ENCODE measurements around the gene CHRDL1. TPM values are rescaled to one million over a fixed set of nuclear protein-coding genes. Genes with fewer than 3 reads are reported as not detected.

Gene CHRDL1
- total RNA-seq, 3 donors from 2014 or later = 9.0 to 101 (median 23.5) TPM

- TF ChIP-seq CTCF (IDR thresholded peaks at IDR 0.05) = no peak
- Histone ChIP-seq H3K4me1 (ENCODE audit: low read depth) (no peaks in the 10 kb centered on the region), H3K4me3 (no peak overlapping the region), H3K36me3 (ENCODE audit: low read depth) (no peaks in the 10 kb centered on the region), H3K9me3 (no peaks in the 10 kb centered on the region)
- no peak for ATAC-seq
- intact Hi-C loops (cut with DNase I, micrococcal nuclease) = no loop called here
- DNase-seq = no peak
Measured at GRCh38 chrX:110723844-110724243, 71.8 kb downstream of the CHRDL1 start.

- no peak for TF ChIP-seq CTCF (IDR thresholded peaks at IDR 0.05)
- H3K36me3 ChIP-seq (ENCODE audit: low read depth) = no peaks in the 10 kb centered on the region
- DNase-seq (no peak), ATAC-seq (no peak)
- H3K9me3 ChIP-seq = no peaks in the 10 kb centered on the region
- intact Hi-C loops (cut with DNase I, micrococcal nuclease) = no loop called here
- no peaks in the 10 kb centered on the region for H3K4me1 ChIP-seq (ENCODE audit: low read depth)
- no peak overlapping the region for H3K4me3 ChIP-seq
Measured at GRCh38 chrX:110722135-110722534, 73.5 kb downstream of the CHRDL1 start.

GRCh38 chrX:110713666-110714065 lies 82.0 kb downstream of the CHRDL1 start:
- Histone ChIP-seq H3K9me3 (no peaks in the 10 kb centered on the region), H3K36me3 (ENCODE audit: low read depth) (no peaks in the 10 kb centered on the region), H3K4me1 (ENCODE audit: low read depth) (no peaks in the 10 kb centered on the region), H3K4me3 (no peak overlapping the region)
- DNase-seq (no peak), ATAC-seq (no peak)
- no peak for TF ChIP-seq CTCF (IDR thresholded peaks at IDR 0.05)
- intact Hi-C loops (cut with DNase I, micrococcal nuclease) = no loop called here

GRCh38 chrX:110706446-110706845 lies 89.2 kb downstream of the CHRDL1 start:
- Histone ChIP-seq H3K9me3 (no peaks in the 10 kb centered on the region), H3K4me1 (ENCODE audit: low read depth) (no peaks in the 10 kb centered on the region), H3K4me3 (no peak overlapping the region), H3K36me3 (ENCODE audit: low read depth) (no peaks in the 10 kb centered on the region)
- TF ChIP-seq CTCF (IDR thresholded peaks at IDR 0.05) = no peak
- ATAC-seq (no peak), DNase-seq (no peak)
- intact Hi-C loops (cut with DNase I, micrococcal nuclease) = no loop called here

- DNase-seq (peak in 1 of 3 donors; percentile 1), ATAC-seq (no peak)
- H3K36me3 ChIP-seq (ENCODE audit: low read depth) = no peaks in the 10 kb centered on the region
- H3K4me3 ChIP-seq = no peak overlapping the region
- no peak for TF ChIP-seq CTCF (IDR thresholded peaks at IDR 0.05)
- no peaks in the 10 kb centered on the region for H3K4me1 ChIP-seq (ENCODE audit: low read depth)
- intact Hi-C loops (cut with DNase I, micrococcal nuclease) = no loop called here
- no peaks in the 10 kb centered on the region for H3K9me3 ChIP-seq
Measured at GRCh38 chrX:110703641-110704040, 92.0 kb downstream of the CHRDL1 start.

GRCh38 chrX:110699109-110699508 lies 96.5 kb downstream of the CHRDL1 start:
- no peaks in the 10 kb centered on the region for H3K4me1 ChIP-seq (ENCODE audit: low read depth)
- H3K36me3 ChIP-seq (ENCODE audit: low read depth) = no peaks in the 10 kb centered on the region
- DNase-seq (no peak), ATAC-seq (no peak)
- intact Hi-C loops (cut with DNase I, micrococcal nuclease) = no loop called here
- TF ChIP-seq CTCF (IDR thresholded peaks at IDR 0.05) = no peak
- no peak overlapping the region for H3K4me3 ChIP-seq
- no peaks in the 10 kb centered on the region for H3K9me3 ChIP-seq
